Measurements from ENCODE around the gene SDS.
A peak's percentile ranks its signal among the peaks of the same experiment; 100 is the strongest.

Gene SDS, protein sequence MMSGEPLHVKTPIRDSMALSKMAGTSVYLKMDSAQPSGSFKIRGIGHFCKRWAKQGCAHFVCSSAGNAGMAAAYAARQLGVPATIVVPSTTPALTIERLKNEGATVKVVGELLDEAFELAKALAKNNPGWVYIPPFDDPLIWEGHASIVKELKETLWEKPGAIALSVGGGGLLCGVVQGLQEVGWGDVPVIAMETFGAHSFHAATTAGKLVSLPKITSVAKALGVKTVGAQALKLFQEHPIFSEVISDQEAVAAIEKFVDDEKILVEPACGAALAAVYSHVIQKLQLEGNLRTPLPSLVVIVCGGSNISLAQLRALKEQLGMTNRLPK

DNA sequence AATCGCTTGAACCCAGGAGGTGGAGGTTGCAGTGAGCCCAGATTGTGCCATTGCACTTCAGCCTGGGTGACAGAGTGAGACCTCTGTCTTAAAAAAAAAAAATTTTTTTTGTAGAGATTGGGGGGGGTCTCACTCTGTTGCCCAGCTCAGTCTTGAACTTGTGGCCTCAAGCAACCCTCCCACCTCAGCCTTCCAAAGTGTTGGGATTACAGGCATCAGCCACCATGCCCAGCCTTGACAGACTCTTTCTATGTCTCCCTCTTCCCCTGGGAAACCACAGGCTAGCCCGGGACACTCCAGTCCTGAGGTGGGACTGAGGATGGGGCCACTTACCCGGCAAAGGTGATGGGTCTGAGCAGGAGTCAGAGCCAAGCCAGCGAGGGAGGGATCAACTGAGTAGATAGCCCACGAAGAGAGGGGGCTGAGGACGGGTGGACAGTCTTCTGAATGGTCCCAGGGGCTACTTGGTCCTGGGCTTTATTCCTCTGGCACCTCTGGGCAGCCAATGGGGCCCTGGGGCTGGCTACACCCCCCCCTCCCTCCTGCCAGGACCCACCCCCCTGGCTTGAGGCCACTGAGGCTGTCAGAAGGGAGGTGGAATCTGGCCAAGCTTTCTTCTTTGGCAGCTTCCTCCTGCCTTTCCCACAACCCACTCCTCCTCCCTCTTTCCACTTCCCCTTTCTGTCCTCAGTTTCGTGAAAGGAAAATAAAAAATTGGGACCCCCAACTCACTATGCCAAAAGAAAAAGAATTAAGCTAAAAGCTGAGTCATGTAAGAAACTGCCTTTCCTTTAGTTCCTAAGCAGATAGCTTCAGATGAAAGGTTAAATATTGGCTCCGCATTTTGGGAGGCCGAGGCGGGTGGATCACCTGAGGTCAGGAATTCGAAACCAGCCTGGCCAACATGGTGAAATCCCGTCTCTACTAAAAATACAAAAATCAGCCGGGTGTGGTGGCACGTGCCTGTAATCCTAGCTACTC lies at the start of gene SDS:
Gene SDS (minus strand): TSS at position 453 of the 981 bp plus-strand sequence. CDS start 4,179 bp downstream, outside the sequence.
- no peak for DNase-seq (ENCODE audit: low spot score)

DNA sequence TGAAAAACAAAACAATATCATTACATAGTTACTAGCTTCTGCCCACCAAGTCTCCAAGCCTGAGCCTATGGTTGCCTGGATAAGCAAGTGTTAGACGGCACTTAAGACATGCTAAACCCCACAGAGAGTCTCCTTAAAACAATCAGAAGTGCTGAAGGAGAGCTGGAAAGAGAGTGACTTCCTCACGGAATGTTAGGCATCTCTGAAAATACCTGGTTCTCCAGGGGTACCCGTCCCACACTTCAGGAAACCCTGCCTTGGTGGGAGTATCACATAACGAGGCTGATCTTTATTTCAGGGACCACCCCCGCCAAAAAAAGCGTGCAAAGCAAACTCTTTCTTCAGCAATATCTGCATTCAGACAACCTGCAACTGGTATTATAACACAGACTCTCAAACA lies 49.6 kb upstream of the SDS start:
- no peak for DNase-seq (ENCODE audit: low spot score)

DNA sequence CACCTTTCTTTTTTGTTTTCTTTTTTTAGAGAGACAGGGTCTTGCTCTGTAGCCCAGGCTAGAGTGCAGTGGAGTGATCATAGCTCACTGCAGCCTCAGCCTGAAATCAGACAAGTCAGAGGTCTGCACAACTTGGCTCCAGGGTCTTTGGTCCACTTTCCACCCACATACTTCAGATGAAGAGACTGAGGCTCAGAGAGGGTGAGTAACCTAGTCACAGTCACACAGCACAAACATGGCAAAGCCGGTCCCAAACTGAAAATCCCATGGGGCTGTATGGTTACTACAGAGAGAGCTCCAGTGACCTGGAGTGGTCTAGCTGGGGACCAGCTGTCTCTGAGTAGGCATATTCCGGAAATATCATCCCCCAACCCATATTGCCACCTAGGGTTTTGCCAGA lies 48.8 kb upstream of the SDS start:
- DNase-seq (ENCODE audit: low spot score): no peak

DNA sequence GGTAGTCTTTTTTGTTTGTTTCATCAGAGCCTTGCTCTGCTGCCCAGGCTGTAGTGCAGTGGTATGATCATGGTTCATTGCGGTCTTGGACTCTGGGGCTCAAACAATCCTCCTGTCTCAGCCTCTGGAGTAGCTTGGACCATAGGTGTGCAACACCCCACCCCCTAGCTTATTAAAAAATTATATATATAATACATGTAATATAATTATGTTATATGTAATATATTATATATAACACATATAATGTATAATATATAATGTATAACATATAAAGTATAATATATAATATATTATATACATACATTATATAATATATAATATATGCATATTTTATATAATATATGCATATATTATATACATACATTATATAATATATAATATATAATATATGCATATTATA lies 46.2 kb upstream of the SDS start:
- no peak for DNase-seq (ENCODE audit: low spot score)

- DNase-seq (ENCODE audit: low spot score): no peak
Measured at GRCh38 chr12:113449299-113449698, 45.6 kb upstream of the SDS start.

DNA sequence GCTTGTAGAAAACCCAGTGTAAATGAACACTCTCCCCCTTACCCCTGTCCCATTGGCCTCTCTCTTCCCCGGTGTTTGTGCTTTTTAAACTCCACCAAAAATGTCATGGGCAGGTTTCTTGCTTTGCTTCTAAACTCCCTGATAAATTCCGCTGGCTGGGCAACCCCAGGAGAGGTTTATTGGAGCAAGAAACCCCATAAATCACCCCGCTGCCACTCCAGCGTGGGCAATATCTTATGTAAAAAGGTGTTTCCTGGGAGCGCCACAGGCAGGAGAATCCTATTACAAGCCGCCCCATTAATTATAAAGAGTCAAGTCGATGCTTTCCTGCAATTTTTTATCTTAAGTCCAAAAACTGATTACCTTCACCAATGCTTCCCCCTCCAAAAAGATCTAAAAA lies 45.2 kb upstream of the SDS start:
- no peak for DNase-seq (ENCODE audit: low spot score)

DNA sequence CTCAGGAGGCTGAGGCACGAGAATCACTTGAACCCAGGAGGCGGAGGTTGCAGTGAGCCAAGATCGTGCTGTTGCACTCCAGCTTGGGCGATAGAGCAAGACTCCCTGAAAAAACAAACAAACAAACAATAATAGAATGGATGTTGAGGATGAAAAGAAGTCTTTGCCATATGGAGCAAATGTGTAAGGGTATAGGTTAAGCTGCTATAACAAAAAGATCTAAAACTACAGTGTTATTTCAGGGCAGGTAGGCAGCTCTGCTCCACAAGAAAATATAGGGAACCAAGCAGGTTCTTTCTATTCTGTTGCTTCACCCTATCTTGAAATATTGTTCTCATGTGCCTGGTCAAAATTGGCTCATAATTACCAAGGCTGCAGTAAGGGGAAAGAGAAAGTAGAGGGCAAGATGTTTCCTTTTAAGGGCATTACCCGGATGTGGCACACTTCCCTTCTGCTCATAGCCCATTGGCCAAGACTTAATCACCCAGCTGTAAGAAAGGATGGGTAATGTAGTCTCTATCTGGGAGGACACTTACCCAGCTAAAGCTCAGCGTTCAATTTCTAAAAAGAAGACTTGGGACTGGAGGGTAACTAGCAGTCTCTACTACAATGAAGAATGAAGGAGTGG lies 42.0 kb upstream of the SDS start:
- no peak for DNase-seq (ENCODE audit: low spot score)

- DNase-seq (ENCODE audit: low spot score): no peak
Measured at GRCh38 chr12:113443030-113443539, 39.4 kb upstream of the SDS start.

DNA sequence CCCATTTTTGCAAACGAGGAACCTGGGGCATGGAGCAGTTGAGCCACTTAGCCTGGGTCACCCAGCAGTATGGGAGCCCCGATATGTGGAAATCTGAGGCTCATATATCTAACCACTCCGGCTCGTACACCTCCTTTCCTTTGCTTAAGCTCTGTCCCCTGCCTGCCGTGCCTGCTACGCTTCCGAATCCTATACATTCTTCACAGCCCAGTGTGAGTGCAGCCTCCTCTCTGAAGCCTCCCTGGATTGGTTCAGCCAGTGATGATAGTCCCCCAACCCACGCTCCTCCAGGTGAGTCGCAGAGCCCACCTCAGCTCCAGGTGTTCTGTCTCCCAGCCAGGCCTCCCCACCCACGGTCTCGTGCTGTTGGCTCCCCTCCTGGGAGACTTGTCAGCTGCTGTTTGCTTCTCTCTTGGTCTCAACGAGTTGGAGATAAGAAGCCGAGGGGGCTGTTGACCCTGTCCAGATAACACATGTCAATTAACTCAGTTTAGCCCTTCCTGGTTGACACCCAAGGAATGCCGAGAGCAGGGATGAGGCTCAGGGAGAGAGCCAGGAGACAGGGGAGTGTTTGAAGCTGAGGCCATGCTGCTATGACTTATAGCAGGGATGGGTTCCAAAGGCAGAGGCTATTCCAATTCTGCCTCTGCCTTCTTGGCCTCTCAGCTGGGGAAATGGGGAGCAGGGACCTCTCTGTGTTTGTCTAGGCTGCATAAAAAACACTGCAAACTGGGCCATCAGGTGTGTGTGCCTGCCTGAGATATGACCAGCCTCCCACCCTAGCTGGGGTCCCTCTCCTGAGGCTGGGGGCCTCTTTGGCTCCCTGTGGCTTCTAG lies 37.5 kb upstream of the SDS start:
- DNase-seq (ENCODE audit: low spot score): no peak

DNA sequence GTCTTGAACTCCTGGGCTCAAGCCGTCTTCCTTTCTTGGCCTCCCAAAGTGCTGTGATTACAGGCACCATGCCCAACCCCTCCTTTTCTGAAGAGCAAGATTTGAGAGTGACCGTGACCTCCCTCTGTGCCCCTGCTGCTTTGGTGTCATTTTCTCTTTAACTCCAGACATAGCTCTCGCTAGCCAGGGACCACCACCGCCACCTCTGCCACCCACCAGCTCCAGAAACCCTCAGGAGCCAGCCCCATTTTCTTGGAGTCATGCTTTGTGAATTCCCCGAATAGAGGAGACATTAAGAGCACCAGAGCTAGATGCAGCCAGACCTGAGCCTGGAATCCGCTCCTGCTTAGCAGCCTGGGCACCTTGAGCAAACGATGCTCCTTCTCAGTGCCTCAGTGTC lies 36.6 kb upstream of the SDS start:
- DNase-seq (ENCODE audit: low spot score): no peak

DNA sequence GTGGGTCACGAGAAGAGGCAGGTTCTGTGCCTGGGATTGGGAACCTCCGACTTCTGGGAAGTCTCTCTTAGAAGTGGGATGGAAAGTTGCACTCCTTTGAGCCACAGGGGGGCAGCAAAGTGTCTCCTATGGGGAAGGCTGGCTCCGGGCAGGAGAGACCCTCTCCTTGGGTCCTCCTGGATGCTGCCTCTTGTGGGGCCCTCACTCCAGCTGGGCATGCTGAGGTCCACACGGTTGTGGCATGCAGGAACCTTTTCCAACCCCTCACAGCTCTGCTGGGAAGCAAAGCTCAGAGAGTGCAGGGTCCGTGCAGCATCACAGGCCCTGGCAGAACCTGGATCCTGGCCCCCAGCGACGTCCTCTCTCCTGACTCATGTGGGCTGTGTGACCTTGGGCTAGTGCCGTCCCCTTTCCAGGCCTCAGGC lies 35.9 kb upstream of the SDS start:
- peak; percentile 24 for DNase-seq (ENCODE audit: low spot score)

DNA sequence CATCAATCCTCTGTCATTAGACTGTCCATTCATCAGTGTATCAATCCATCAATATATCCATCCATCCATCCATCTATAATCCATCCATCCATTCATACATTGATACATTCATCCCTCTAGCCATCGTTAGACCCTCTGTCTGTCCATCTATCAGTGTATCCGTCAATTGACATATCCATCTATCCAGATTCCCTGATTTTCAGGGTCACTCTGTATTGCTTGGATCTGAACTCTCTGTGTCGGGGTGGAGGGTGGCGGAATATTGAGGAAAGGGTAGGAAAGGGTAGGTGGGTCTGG lies 35.6 kb upstream of the SDS start:
- DNase-seq (ENCODE audit: low spot score): no peak

DNA sequence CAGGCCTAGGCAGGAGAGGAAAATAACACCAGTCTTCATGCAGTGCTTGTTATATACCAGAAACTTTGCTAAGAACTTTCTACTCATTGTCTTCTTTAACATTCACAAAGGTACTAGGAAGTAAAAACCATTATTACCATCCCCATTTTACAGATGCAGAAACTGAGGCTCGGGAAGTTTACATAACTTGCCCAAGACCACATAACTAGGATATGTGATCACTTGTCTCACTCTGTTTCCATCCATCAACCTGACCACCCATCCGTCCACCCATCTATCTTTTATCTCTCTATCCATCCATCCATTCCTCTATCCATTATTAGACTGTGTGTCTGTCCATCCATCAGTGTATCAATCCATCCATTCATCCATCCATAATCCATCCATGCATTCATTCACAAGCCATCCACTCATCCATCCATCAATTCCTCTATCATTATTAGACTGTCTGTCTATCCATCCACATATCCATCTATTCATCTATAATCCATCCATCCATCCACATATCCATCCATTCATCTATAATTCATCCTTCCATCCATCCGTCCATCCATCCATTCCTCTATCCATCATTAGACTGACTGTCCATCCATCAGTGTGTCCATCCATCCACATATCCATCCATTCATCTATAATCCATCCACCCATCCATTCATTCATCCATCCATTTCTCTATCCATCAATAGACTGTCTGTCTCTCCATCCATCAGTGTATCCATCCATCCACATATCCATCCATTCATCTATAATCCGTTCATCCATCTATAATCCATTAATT lies 35.0 kb upstream of the SDS start:
- no peak for DNase-seq (ENCODE audit: low spot score)

GRCh38 chr12:113437729-113438100 lies 34.0 kb upstream of the SDS start:
- no peak for DNase-seq (ENCODE audit: low spot score)

DNA sequence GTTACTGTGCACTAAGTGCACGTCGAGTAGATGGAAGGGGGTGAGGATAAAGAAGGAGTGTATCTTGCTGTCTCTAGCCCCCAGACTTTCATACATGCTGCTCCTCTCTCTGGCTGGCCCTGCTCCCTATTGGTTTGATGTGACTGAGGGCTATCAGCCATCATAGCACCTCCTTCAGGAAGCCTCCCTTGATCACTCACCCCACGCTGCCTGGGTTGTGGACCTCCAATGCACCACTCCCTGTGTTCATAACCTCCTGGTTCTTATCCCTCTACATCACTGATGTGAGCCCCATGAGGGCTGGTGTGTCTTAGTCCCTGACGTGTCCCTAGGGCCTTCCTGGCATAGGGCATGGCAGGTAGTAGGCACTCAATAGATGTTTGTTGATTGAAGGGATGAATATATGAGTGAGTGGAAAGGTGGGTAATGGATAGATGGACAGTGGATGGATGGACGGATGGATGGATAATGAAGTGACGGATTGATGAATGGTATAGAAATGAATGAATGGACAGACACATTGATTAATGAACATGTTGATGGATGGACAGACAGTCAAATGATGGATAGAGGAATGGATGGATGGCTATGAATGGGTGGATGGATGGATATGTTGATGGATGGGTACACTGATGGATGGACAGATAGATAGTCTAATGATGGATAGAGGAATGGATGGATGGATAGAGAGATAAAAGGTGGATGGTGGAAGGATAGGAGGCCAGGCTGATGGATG lies 33.5 kb upstream of the SDS start:
- DNase-seq (ENCODE audit: low spot score): no peak

- no peak for DNase-seq (ENCODE audit: low spot score)
Measured at GRCh38 chr12:113436586-113436985, 32.9 kb upstream of the SDS start.

- DNase-seq (ENCODE audit: low spot score): no peak
Measured at GRCh38 chr12:113435367-113435766, 31.7 kb upstream of the SDS start.

- no peak for DNase-seq (ENCODE audit: low spot score)
Measured at GRCh38 chr12:113432986-113433385, 29.3 kb upstream of the SDS start.

DNA sequence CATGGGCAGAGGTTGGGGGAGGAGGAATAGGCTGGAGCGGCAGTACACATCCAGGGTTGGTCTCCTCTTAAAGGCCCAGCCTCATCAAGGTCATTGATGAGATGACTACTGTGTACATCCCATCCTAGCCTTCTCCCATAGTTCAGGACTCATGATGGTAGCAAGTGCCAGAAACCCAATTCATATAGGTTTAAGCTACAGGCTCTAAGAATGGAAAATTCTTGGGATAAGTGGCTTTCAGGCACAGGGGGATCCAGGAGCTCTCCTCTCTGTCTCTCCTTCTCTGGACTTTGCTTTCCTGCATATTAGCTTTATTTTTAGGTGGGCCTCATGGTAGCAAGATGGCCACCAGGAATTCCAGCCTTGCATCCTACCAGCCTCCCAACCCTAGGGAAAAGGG lies 24.8 kb upstream of the SDS start:
- no peak for DNase-seq (ENCODE audit: low spot score)

- no peak for DNase-seq (ENCODE audit: low spot score)
Measured at GRCh38 chr12:113427882-113428281, 24.2 kb upstream of the SDS start.
